Stimulated activated CD8-positive, alpha-beta memory T cell treated with anti-CD3 and anti-CD28 coated beads, Interleukin-4, amount 100 ng/mL, for 48 hours (primary cell): ENCODE measurements around the gene PUS1.

Experiments
- DNase-seq: peaks from one replicate; pipeline ENCODE4 v3.0.0-alpha.2; 2020

PUS1 gene

DNA sequence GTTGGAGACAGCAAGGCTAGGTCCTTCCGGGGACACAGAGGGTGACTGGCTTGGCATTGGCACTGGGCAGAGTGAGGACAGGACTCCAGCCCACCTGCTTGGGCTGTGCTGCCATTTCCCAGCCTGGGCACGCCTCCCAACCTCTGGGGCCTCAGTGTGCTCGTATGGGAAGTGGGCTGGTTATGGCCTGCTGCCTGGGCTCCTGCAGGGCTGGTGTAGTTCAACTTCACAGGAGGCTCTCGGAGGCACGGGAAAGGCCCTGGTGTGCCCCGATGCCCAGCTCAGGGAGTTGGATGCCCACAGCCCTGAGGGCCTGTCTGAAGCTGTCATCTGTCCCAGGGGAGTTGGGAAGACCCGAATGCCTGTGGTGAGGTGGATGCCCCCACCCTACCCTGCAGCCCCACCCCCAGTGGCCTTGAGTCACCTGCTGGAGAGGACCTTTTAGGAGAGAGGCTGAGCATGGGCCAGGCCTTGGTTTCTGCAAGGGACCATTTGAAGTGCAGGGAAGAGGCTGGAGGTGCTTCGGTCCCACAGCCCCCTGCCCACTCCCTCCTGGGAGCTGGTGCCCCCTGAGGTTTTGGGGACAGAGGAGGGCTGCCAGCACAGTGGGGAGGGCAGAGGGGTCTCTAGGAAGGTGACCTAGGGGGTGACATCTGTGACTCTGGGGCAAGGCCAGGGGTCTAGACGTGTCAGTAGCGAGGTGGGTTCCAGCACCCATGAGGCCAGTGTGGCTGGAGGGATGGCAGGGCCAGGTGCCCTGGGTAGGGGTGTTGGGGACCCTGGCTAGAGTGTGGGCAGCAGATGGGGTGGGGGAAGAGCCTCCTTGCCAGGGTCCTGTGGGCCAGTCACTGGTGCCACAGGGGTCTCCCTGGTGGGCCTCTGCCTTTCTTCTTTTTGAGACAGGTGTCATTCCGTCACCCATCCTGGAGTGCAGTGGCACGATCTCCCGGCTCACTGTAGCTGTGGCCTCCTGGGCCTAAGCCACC lies 25.5 kb upstream of the PUS1 start:
- no peak for DNase-seq

DNA sequence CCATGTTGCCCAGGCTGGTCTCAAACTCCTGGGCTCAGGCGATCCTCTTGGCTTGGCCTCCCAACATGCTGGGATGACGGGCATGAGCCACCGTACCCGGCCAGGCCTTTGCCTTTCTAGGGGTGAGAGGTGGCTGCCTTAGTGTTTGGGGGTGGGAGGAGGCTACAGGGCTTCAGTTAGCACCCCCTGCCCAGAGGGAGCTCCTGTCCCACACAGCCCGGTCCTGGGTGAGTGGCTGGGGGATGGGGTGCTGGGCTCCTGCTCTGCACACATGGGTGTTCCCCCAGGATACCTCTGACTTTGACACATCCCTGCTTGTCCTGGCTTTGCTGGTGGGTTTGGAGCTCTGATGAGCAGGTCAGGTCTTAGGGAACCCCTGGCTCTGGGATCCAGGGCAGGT lies 24.7 kb upstream of the PUS1 start:
- no peak for DNase-seq

DNA sequence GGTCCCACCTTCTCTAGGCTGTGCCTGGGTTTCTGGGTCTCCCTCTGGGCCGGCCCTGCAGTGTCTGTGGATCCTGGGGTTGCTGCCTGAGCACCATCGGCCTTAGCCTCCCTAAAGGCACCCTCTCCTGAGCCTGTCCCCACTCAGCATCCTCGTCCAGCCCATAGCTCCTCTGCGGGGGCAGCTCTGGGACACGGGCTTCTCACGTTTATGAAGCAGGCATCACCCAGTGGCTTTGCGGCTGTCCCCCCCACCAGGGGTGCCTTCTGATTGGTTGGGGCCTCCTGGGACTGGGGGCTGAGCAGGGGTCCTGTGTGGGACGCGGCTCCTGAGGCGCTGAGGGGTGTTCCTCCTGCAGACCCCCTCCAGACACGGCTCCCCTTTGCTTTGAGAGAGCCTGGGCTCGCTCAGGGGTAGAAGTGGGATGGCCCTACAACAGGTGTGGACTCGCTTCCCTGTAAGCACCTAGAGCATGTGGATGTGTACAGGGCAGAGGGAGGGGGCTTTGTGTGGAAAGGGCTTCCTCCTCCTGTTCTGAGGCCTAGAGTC lies 23.9 kb upstream of the PUS1 start:
- DNase-seq = no peak

DNA sequence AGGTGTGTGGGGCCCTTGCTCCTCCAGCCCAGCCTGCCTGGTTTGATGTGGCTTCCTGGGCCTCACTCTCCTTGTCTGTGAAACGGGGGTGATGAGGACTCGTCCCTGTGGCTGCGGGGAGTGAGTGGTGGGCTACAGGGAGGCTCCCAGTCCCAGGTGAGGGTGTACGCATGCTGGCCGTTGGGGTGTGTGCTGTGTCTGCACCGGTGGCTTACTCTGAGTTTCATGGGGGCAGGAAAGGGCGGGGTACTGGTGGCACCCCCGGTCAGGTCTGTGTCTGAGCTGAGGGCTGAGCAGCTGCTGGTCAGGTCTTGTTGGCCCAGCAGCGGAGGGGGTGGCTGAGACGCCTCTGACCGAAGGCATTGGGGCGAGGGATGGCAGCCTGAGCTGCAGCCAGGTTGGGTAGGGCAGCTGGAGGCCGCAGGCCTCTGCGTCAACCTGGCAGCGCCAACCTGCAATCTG lies 23.4 kb upstream of the PUS1 start:
- DNase-seq = no peak

DNA sequence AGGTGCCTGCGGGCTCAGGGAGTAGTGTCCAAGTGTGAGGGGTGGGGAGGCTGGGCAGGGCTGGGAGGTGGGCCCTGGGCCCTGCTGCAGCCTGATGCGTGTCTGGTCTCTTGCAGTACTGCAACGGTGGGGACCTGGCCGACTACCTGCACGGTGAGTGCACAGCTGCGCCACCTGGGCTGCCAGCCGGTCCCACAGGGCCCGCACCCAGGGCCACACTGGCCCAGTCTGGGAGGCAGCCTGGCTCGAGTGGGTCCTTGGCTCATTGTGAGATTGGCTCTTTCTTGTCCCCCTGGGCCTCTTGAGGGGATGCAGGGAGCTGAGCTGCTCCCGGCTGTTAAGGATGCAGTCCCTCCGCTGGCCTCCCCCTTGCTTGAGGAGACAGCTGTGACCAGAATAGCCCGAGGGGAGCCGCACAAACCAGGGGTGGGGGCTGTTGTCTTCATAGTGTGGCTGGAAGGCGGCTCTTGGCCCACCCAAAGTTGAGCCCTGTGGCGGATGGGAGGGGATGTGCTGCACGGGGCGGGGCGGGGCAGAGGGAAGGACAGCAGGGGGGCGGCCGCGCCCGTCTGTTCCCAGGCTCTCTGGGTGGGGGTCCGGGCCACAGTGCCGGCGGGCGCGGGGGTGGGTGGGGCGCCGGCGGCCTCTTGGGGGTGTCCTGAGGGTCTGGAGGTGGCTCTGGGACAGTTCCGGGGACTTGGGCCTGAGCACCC lies 21.5 kb upstream of the PUS1 start:
- no peak for DNase-seq

DNA sequence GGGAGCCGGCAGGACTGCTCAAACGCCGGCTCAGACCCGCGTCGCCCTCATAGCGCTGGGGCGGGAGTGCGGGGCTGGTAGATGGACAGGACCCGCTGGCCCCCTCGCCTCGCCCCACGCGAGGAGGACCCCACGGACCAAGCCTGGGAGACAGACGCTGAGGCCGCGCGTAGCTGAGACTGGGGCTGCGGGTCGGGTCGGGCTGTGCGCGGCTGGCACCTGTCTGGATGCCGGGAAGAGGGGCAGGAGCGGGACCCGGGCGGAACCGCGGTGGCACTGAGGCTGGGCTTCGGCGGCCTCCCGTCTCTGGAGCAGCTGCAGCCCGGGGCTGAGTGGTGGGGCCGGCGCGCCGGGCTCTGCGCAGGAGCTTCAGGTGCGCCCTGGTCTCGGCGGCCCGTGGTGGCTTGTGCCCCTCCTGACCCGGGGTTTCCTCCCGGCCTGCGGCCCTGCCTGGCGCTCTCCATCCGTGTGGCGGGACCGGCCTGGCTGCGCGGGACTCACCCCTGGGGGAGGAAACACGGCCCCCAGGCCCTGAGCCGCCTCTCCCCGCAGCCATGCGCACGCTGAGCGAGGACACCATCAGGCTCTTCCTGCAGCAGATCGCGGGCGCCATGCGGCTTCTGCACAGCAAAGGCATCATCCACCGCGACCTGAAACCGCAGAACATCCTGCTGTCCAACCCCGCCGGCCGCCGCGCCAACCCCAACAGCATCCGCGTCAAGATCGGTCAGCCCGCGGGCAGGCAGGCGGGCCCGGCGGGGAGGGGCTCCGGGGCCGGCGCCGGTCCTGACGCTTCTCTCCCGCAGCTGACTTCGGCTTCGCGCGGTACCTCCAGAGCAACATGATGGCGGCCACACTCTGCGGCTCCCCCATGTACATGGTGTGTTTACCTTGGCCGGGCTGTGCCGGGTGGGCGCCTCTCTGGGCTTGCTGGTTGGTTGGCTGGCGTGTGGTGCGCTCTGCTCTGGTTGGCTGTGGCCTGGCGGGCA lies 20.7 kb upstream of the PUS1 start:
- no peak for DNase-seq

DNA sequence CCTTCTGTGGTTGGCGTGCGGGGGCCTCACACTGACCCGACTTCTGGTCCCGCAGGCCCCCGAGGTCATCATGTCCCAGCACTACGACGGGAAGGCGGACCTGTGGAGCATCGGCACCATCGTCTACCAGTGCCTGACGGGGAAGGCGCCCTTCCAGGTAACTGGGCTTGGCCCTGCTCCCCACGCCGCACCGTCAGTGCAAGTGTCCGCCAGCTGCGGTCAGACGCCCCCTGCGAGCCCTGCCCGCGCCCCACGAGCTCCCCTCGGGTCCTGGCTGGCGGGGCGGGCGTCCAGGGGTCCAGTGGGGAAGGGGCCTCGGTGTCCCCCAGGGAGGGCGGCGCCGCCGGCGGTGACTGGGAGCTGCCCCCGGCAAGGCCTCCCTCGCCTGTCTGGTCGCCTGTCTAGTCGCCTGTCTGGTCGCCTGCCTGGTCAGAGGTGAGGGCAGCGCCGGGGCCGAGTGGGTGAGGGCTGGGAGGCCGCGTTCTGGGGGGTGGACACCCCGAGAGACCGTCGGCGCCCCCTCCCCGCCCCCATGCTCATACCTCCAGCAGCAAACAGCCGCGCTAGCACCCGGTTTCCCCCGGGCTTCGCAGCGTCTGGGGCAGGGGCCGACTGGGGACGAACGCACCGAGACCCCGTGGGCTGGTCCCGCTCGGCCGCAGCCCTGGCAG lies 19.9 kb upstream of the PUS1 start:
- DNase-seq = no peak

DNA sequence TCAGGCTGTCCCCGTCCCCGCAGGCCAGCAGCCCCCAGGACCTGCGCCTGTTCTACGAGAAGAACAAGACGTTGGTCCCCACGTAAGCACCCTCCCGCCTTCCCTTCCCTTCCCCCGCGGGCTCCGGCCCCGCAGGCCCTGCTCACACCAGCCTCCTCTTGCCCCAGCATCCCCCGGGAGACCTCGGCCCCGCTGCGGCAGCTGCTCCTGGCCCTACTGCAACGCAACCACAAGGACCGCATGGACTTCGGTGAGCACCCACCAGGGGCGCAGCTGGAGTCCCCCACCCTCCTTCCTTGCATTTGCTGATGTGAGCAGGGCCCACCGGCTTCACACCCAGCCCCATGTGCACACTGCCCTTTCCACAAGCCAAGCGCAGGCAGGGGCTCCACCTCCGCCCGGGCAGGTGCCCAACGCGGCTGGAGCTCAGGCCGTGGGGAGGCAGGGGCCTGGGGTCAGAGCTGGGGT lies 19.3 kb upstream of the PUS1 start:
- no peak for DNase-seq

DNA sequence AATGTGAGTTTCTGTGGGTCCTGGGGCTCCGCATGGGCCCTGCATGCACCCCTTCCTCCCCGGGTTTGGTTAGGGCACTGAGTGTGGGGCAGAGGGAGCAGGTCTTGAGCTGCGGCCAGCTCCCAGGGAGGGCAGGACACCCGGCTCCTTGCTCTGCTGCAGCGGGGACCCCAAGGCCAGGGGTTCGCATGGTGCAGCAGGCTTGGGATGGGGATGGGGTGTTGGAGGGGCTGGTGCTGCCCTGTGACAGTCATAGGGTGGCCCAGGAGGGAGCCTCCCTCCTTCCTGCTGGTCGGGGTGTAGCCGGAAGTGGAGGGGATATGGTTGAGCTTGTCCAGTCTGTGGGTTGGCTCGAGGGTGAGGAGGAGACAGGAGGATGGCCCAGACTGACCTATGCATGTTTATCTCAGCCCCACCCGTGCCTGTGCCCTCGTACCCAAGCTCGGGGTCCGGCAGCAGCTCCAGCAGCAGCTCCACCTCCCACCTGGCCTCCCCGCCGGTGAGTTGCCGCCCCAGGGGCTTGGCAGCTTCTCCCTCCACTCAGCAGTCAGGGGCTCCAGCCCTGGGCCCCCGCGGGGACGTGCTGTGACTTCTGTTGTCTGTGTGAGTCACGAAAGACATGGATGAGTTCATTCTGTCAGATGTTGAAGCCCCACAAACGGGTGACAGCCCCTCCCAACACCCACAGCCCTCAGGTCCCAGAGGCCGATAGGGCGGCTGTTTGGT lies 18.6 kb upstream of the PUS1 start:
- DNase-seq = no peak

DNA sequence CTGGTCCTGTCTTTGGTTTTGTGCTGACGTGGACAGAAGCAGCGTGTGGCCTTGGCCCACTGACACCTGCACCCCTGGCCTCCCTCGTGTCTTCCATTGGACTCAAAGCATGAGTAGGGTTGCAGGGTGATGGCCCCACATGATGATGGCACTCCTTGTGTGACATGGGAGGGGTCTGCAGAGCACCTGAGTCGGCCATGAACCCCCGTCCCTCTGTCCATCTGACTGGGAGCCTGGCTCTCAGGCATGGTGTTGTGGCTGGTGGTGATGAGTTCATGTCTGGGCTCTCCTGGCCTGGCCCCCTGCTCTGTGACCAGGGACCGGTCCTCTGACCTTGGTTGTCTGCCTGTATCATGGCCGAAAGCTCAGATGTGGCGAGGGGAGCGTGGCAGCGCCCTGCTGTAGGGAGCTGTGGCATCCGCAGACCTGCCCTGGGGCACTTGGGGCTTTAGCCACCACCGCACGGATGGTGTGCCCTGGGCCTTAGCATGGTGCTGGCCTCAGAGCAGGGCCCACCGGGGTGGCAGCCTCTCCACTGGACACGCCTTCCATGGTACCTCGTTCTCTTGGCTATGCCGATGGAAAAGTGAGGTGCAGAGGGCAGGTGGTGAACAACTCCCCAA lies 17.9 kb upstream of the PUS1 start:
- DNase-seq = no peak

DNA sequence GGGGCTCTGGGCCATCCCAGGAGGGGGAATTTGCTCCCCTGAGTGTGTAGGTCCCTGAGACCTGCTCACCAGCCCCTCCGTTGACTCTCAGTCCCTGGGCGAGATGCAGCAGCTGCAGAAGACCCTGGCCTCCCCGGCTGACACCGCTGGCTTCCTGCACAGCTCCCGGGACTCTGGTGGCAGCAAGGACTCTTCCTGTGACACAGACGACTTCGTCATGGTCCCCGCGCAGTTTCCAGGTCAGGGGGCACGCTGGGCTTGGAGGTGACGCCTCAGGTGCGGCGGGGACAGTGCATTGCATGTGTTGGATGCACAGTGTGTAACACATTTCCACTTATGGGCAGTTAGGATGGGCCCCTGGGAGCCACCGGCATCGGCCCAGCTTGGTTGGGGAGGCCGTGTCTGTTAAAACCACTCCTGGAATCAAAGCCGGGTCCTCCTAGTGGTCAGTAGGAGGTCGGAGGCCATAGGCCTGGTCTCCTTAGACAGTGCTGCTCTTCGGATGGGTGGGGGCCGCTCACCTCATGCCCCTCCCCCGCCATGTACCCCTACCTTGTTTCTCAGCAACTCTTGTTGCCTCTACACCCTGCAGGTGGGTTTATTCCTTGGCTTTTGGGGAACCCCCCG lies 17.1 kb upstream of the PUS1 start:
- no peak for DNase-seq

DNA sequence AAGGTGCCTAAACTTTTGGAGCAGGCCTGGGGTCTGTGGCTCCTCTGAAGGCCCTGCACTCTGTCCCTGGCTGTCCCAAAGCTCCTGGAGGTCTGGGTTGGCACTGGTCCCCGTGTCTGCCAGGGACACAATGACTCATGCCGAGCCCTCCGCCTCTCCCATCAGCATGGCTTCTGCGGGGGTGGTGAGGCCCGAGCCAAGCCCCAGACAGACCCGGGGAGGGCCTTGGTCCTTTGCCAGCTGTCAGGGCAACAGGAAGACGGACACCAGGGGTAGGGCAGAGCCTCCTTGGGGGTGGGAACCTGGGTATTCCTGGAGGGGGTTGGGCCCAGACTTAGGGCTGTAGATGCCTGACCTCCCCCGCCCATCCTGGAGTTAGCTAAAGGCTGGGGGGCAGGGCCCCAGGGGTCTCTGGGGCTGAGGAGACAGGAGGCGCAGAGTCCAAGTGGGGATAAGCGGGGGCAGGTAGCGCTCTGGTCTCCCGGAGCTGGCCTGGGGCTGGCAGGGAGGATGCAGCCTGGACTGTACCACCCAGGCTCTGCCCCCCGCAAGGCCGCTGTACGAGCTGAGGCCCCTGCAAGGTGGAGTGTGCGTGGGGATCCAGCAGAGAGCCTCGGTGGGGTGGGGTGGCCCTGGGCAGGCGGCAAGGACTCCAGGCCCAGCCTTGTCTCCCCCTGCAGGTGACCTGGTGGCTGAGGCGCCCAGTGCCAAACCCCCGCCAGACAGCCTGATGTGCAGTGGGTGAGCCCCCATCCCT lies 16.4 kb upstream of the PUS1 start:
- no peak for DNase-seq

DNA sequence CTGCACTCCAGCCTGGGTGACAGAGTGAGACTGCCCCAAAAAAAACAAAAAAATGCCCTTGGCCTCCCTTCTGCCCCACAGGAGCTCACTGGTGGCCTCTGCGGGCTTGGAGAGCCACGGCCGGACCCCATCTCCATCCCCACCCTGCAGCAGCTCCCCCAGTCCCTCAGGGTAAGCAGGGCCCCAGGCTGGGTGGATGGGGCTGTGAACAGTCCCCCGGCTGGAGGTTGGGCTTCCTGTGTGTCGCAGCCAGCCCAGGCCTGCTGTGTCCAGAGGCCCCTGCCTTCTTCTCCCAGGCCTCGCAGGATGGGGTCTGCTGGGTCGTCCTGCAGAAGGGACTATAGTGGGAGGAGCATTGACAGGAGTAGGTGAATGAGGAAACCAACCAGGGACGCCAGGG lies 15.4 kb upstream of the PUS1 start:
- DNase-seq = no peak

DNA sequence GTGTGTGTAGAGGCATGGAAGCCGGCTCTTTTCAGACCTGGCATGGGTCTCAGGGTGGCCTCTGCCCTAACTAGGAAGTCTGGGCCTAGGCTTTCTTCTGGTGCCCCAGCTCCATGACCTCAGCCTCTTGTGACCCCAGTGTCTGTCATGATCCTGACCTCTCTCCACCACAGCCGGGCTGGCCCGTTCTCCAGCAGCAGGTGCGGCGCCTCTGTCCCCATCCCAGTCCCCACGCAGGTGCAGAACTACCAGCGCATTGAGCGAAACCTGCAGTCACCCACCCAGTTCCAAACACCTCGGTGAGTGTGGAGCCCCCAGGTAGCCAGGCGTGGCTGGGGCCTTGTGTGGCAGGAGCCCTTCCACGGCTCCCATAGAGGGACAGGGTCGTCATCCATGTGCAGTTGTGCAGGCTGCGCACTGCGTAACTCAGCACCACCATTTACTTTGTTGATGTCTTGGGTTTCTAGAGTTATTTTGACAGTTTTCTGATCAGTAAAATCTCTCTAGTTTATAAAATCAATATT lies 14.8 kb upstream of the PUS1 start:
- DNase-seq = no peak

DNA sequence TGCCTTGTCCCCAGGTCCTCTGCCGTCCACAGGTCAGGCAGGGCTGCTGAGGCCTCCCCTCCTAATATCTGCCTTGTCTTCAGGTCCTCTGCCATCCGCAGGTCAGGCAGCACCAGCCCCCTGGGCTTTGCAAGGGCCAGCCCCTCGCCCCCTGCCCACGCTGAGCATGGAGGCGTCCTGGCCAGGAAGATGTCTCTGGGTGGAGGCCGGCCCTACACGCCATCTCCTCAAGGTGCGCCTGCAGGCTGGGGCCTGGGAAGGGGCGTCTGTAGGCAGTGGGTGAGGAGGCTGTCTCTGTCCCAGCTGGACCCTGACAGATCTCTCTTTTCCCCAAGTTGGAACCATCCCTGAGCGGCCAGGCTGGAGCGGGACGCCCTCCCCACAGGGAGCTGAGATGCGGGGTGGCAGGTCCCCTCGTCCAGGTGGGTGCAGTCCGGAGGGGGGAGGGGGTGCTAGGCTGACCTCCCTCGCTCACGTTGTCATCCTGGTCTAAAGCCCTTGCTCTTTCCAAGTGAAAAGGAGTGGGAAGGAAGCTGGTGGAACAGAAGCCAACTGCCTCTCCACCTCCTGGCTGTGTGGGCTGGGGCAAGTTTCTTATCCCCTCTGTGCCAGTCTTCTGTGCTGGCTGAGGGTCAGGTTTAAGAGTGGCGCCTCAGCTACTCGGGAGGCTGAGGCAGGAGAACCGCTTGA lies 13.9 kb upstream of the PUS1 start:
- no peak for DNase-seq

DNA sequence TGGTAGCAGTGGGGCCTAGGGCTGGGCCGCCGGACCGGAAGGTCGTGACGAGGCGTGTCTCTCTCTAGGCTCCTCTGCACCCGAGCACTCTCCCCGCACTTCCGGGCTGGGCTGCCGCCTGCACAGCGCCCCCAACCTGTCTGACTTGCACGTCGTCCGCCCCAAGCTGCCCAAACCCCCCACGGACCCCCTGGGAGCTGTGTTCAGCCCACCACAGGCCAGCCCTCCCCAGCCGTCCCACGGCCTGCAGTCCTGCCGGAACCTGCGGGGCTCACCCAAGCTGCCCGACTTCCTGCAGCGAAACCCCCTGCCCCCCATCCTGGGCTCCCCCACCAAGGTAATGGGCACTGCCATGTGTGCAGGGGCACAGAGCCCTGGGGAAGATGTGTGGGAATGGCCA lies 13.3 kb upstream of the PUS1 start:
- DNase-seq = no peak

DNA sequence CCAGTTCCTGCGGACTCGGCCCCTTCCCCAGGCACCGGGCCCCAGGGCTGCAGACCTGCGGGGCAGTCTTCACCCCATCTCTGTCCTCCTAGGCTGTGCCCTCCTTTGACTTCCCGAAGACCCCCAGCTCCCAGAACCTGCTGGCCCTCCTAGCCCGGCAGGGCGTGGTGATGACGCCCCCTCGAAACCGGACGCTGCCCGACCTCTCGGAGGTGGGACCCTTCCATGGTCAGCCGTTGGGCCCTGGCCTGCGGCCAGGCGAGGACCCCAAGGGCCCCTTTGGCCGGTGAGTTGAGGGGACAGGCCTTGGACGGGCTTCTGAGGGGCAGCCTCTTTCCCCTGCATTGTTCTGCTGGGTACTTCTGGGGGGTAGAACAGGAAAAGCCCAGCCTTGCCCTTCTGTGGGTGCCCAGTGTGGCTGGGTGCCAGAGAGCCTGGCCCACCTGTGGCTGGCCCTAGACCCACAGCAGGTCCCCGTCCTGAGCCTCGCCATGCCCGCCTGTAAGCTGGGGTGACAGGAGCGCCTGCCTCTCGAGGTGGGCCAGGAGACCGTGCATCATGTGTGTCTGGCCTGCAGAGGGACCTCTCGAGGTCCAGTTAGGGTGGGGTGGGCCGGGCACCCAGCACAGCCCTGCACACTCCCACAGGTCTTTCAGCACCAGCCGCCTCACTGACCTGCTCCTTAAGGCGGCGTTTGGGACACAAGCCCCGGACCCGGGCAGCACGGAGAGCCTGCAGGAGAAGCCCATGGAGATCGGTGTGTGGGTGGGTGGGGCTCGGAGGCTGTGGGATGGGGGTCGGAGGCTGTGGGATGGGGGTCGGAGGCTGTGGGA lies 12.6 kb upstream of the PUS1 start:
- DNase-seq = no peak
